ENCODE results near the gene NDUFS7. TPM values are rescaled to one million over a fixed set of nuclear protein-coding genes. Genes with fewer than 3 reads are reported as not detected.

NDUFS7 gene
- total RNA-seq, 1 donor from 2014 or later = 109 TPM

Other genes with a start within 250 kb of the NDUFS7 start
- 164 and 179 TPM in 2 replicates for gene SBNO2, start 209.6 kb upstream of the NDUFS7 start, total RNA-seq
- gene STK11, start 178.1 kb upstream of the NDUFS7 start, total RNA-seq = 68.7 and 77.1 TPM in 2 replicates
- 0.10 TPM in 1 of 2 replicates, not detected in the other for gene CBARP, start 145.9 kb upstream of the NDUFS7 start, total RNA-seq
- 161 and 183 TPM in 2 replicates for gene ATP5F1D, start 142.2 kb upstream of the NDUFS7 start, total RNA-seq
- 106 and 107 TPM in 2 replicates for gene MIDN, start 135.3 kb upstream of the NDUFS7 start, total RNA-seq
- 208 and 213 TPM in 2 replicates for gene CIRBP, start 114.6 kb upstream of the NDUFS7 start, total RNA-seq
- 55.8 and 64.6 TPM in 2 replicates for gene FAM174C, start 108.4 kb upstream of the NDUFS7 start, total RNA-seq
- gene EFNA2, start 98.0 kb upstream of the NDUFS7 start, total RNA-seq = not detected in 2 replicates
- gene GAMT, start 17.6 kb downstream of the NDUFS7 start, total RNA-seq = 13.5 and 18.8 TPM in 2 replicates
- 211 and 223 TPM in 2 replicates for gene DAZAP1, start 23.7 kb downstream of the NDUFS7 start, total RNA-seq
- 1,137 and 1,164 TPM in 2 replicates for gene RPS15, start 54.5 kb downstream of the NDUFS7 start, total RNA-seq
- gene APC2, start 66.2 kb downstream of the NDUFS7 start, total RNA-seq = 0.15 and 0.29 TPM in 2 replicates
- gene C19orf25, start 95.3 kb downstream of the NDUFS7 start, total RNA-seq = 43.1 and 45.2 TPM in 2 replicates
- 1.0 and 1.5 TPM in 2 replicates for gene PCSK4, start 106.4 kb downstream of the NDUFS7 start, total RNA-seq
- gene REEP6, start 107.3 kb downstream of the NDUFS7 start, total RNA-seq = 1.0 and 1.7 TPM in 2 replicates
- 2.5 and 3.2 TPM in 2 replicates for gene ADAMTSL5, start 129.1 kb downstream of the NDUFS7 start, total RNA-seq
- not detected in 2 replicates for gene PLK5, start 140.2 kb downstream of the NDUFS7 start, total RNA-seq
- 7.6 and 8.3 TPM in 2 replicates for gene MEX3D, start 184.4 kb downstream of the NDUFS7 start, total RNA-seq
- 90.7 and 93.2 TPM in 2 replicates for gene MBD3, start 209.0 kb downstream of the NDUFS7 start, total RNA-seq
- 167 and 185 TPM in 2 replicates for gene UQCR11, start 221.6 kb downstream of the NDUFS7 start, total RNA-seq

All from T-helper 1 cell treated with Interleukin-12 subunit alpha and Interleukin-12 subunit beta and Interleukin-4 antibody, amounts not matched to agents 30 ng/mL and 1 ng/mL, for 36 hours (primary cell).